ENCODE measurements around the gene ACOT12.

The ACOT12 gene

DNA sequence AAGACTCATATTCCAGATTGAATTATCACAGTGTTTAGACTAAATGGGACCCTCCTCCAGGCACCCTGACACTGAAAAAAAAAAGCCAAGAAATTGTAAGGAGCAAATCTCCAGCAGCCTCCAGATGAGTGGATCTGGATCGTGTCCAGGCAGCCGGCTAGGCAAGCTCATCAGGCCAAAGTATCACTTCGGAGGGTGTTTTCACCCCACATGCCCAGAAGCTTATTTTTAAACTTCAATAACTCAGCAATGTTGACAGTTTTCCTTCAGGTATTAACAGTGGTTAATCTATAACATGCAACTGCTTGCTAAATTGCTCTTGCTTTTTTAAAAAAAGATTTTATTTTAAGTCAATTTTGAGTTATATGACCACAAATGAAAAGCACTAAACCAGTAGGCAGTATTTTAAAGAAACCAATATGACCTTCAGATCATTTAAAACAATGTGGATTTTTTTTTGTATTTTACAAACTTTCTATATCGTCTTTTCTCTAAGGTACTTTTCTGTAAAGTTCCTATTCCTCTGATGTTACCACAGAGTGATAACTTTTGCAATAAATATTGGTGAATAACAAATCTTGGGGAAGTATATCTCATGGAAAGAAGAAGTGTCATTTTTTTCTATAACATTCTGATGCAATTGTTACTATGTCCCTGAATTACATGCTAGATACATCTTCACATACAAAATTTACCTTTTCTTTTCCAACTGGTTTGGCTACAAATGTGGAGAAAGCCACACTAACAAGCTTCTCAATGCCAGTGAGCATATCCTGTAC lies 30.7 kb downstream of the ACOT12 start:
- Histone ChIP-seq H3K9ac (ENCODE audit: low read length) (no peak overlapping the region), H3K9me3 (ENCODE audit: insufficient read depth, low read length) (no peaks in the 10 kb centered on the region), H3K79me2 (ENCODE audit: low read length) (no peaks in the 10 kb centered on the region), H3K27ac (ENCODE audit: low read length) (no peak overlapping the region), H3K4me3 (ENCODE audit: low read length) (no peak overlapping the region), H2AFZ (ENCODE audit: low read depth, low read length) (no peak overlapping the region), H3K27me3 (ENCODE audit: low read depth, low read length) (no peaks in the 10 kb centered on the region), H3K36me3 (replicated peaks; ENCODE audit: low read depth, low read length) (no peaks in the 10 kb centered on the region), H3K4me2 (ENCODE audit: low read length) (no peak overlapping the region), H3K4me1 (ENCODE audit: low read length) (no peaks in the 10 kb centered on the region), H4K20me1 (ENCODE audit: insufficient read depth, low read length) (no peaks in the 10 kb centered on the region)
- TF ChIP-seq CTCF (IDR thresholded peaks at IDR 0.05; ENCODE audit: low read depth, low read length) = no peak
- TF ChIP-seq EZH2phosphoT487 (IDR thresholded peaks at IDR 0.05; ENCODE audit: low read depth) = no peak

DNA sequence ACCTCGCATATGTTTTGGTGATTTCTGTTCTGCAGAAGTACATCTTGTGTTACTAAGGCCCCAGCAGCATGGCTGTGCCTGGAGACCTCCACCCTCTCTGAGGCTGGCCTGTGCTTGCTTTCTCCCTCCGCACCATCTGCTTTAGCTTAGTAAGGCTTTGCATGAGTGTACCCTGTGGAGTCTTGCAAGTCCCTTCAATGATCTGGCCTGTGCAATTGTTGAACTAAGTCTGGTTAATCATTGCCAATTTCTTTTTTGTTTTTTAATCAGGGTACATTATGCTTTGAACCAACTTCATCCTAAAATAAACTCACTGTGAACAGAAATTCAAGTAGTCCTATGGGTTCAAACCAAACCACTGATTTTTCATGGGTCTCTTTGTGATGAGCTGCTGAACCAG lies 32.3 kb downstream of the ACOT12 start:
- Histone ChIP-seq H3K36me3 (replicated peaks; ENCODE audit: low read depth, low read length) (no peaks in the 10 kb centered on the region), H3K79me2 (ENCODE audit: low read length) (no peaks in the 10 kb centered on the region), H2AFZ (ENCODE audit: low read depth, low read length) (no peak overlapping the region), H3K9me3 (ENCODE audit: insufficient read depth, low read length) (no peaks in the 10 kb centered on the region), H3K4me3 (ENCODE audit: low read length) (no peak overlapping the region), H3K4me2 (ENCODE audit: low read length) (no peak overlapping the region), H4K20me1 (ENCODE audit: insufficient read depth, low read length) (no peaks in the 10 kb centered on the region), H3K9ac (ENCODE audit: low read length) (no peak overlapping the region), H3K27me3 (ENCODE audit: low read depth, low read length) (no peaks in the 10 kb centered on the region), H3K27ac (ENCODE audit: low read length) (no peak overlapping the region), H3K4me1 (ENCODE audit: low read length) (no peaks in the 10 kb centered on the region)
- TF ChIP-seq EZH2phosphoT487 (IDR thresholded peaks at IDR 0.05; ENCODE audit: low read depth) (no peak), CTCF (IDR thresholded peaks at IDR 0.05; ENCODE audit: low read depth, low read length) (no peak)

DNA sequence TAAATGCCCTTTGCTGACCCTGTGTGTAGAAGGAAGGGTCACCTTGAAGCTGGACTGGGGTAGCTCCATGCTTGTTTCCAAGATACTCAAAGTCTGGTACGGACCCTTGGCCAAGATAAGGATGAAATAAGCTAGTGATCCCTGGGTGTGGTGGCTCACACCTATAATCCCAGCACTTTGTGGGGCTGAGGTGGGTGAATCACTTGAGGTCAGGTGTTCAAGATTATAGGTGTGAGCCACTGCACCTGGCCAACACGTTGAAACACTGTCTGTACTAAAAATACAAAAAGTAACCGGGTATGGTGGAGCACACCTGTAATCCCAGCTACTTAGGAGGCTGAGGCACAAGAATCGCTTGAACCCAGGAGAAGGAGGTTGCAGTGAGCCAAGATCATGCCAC lies 33.3 kb downstream of the ACOT12 start:
- no peak for TF ChIP-seq EZH2phosphoT487 (IDR thresholded peaks at IDR 0.05; ENCODE audit: low read depth)
- TF ChIP-seq CTCF (IDR thresholded peaks at IDR 0.05; ENCODE audit: low read depth, low read length) = no peak
- no peak overlapping the region for H3K4me2 ChIP-seq (ENCODE audit: low read length)
- H3K9ac ChIP-seq (ENCODE audit: low read length) = no peak overlapping the region
- no peaks in the 10 kb centered on the region for H3K27me3 ChIP-seq (ENCODE audit: low read depth, low read length)
- H3K27ac ChIP-seq (ENCODE audit: low read length) = no peak overlapping the region
- no peaks in the 10 kb centered on the region for H3K9me3 ChIP-seq (ENCODE audit: insufficient read depth, low read length)
- H3K36me3 ChIP-seq (replicated peaks; ENCODE audit: low read depth, low read length) = no peaks in the 10 kb centered on the region
- no peaks in the 10 kb centered on the region for H4K20me1 ChIP-seq (ENCODE audit: insufficient read depth, low read length)
- no peaks in the 10 kb centered on the region for H3K79me2 ChIP-seq (ENCODE audit: low read length)
- H3K4me1 ChIP-seq (ENCODE audit: low read length) = no peaks in the 10 kb centered on the region
- no peak overlapping the region for H3K4me3 ChIP-seq (ENCODE audit: low read length)
- no peak overlapping the region for H2AFZ ChIP-seq (ENCODE audit: low read depth, low read length)

DNA sequence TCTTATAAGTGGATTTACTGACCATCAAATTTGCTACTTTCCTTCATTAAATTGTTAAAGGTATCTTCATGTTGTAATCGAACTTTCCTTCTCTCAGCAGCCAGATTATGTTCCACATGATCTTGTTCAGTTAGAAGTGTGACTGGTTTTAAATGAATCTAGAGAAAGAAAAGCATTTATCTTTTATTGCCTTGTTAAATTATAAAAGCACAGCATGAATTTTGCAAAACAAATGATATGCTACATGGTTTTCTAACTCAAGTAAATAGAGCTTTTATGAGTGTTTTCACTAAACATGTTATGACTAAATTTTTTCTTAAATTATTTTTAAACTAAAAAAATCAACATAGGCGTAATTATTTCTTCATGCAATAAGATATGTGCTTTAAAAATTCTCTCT lies 34.1 kb downstream of the ACOT12 start:
- TF ChIP-seq CTCF (IDR thresholded peaks at IDR 0.05; ENCODE audit: low read depth, low read length) = no peak
- no peak for TF ChIP-seq EZH2phosphoT487 (IDR thresholded peaks at IDR 0.05; ENCODE audit: low read depth)

More for the DNA sequence above, 34.1 kb downstream of the ACOT12 start:
- Histone ChIP-seq H3K79me2 (ENCODE audit: low read length) (no peaks in the 10 kb centered on the region), H3K4me2 (ENCODE audit: low read length) (no peak overlapping the region), H3K4me3 (ENCODE audit: low read length) (no peak overlapping the region), H3K9me3 (ENCODE audit: insufficient read depth, low read length) (no peaks in the 10 kb centered on the region), H2AFZ (ENCODE audit: low read depth, low read length) (no peak overlapping the region), H4K20me1 (ENCODE audit: insufficient read depth, low read length) (no peaks in the 10 kb centered on the region), H3K27ac (ENCODE audit: low read length) (no peak overlapping the region), H3K4me1 (ENCODE audit: low read length) (no peaks in the 10 kb centered on the region), H3K27me3 (ENCODE audit: low read depth, low read length) (no peaks in the 10 kb centered on the region), H3K9ac (ENCODE audit: low read length) (no peak overlapping the region), H3K36me3 (replicated peaks; ENCODE audit: low read depth, low read length) (no peaks in the 10 kb centered on the region)

All from OCI-LY3 (cell line).